H9 (cell line): ENCODE results near the gene OR9I1. TPM values are rescaled to one million over a fixed set of nuclear protein-coding genes. Genes with fewer than 3 reads are reported as not detected.

Source experiments
- DNase-seq: peaks from one replicate; pipeline ENCODE4 v3.0.0-alpha.2; 2017
- H2AFZ ChIP-seq: one replicate; pipeline ENCODE4 v1.6.1; 2013; ENCODE audit warnings: mild to moderate bottlenecking, low read length, control low read depth, moderate library complexity
- H2AK5ac ChIP-seq: 2 replicates; pipeline ENCODE4 v1.6.1; 2013; ENCODE audit warnings: low read length, control low read depth, mixed read lengths; ENCODE audit not compliant: insufficient read length
- H2BK120ac ChIP-seq: one replicate; pipeline ENCODE4 v1.6.1; 2013; ENCODE audit warnings: low read depth, mild to moderate bottlenecking, low read length, control low read depth, inconsistent platforms; ENCODE audit not compliant: poor library complexity, severe bottlenecking
- H2BK12ac ChIP-seq: 2 replicates; pipeline ENCODE4 v1.6.1; 2013; ENCODE audit warnings: low read length, control low read depth, mixed read lengths, low read depth; ENCODE audit not compliant: insufficient read length
- H2BK15ac ChIP-seq: 2 replicates; pipeline ENCODE4 v1.6.1; 2013; ENCODE audit warnings: low read depth, low read length, control low read depth
- H2BK20ac ChIP-seq: one replicate; pipeline ENCODE4 v1.6.1; 2013; ENCODE audit warnings: low read depth, mild to moderate bottlenecking, low read length, control low read depth, inconsistent platforms; ENCODE audit not compliant: poor library complexity, severe bottlenecking
- H2BK5ac ChIP-seq: 2 replicates; pipeline ENCODE4 v1.6.1; 2013; ENCODE audit warnings: low read length, control low read depth, mixed read lengths; ENCODE audit not compliant: insufficient read length
- H3K14ac ChIP-seq: 2 replicates; pipeline ENCODE4 v1.6.1; 2013; ENCODE audit warnings: low read length, control low read depth; ENCODE audit not compliant: insufficient read depth
- H3K18ac ChIP-seq: 2 replicates; pipeline ENCODE4 v1.6.1; 2013; ENCODE audit warnings: low read depth, mild to moderate bottlenecking, mixed read lengths, low read length, control low read depth; ENCODE audit not compliant: insufficient read length
- H3K23ac ChIP-seq: 2 replicates; pipeline ENCODE4 v1.6.1; 2013; ENCODE audit warnings: low read length, control low read depth, mixed read lengths, low read depth; ENCODE audit not compliant: insufficient read length
- H3K23me2 ChIP-seq: 2 replicates; pipeline ENCODE4 v1.6.1; 2013; ENCODE audit warnings: low read depth, mild to moderate bottlenecking, mixed read lengths, low read length, control low read depth; ENCODE audit not compliant: insufficient read length, poor library complexity, severe bottlenecking
- H3K27ac ChIP-seq: 2 replicates; pipeline ENCODE4 v1.5.1; 2013; ENCODE audit warnings: low read length, control low read depth, mixed read lengths, low read depth; ENCODE audit not compliant: insufficient read length
- H3K27me3 ChIP-seq: 2 replicates; pipeline ENCODE4 v1.6.1; 2013; ENCODE audit warnings: low read length, control low read depth, inconsistent platforms; ENCODE audit not compliant: insufficient read depth
- H3K4ac ChIP-seq: 2 replicates; pipeline ENCODE4 v1.6.1; 2013; ENCODE audit warnings: low read depth, mild to moderate bottlenecking, control low read depth, inconsistent platforms, low read length, moderate library complexity
- H3K4me1 ChIP-seq: 2 replicates; pipeline ENCODE4 v1.6.1; 2013; ENCODE audit warnings: low read length, control low read depth, inconsistent platforms; ENCODE audit not compliant: insufficient read depth
- H3K4me2 ChIP-seq: 2 replicates; pipeline ENCODE4 v1.6.1; 2013; ENCODE audit warnings: low read length, control low read depth, mixed read lengths; ENCODE audit not compliant: insufficient read length, insufficient read depth
- H3K56ac ChIP-seq: 2 replicates; pipeline ENCODE4 v1.6.1; 2013; ENCODE audit warnings: low read depth, mild to moderate bottlenecking, mixed read lengths, low read length, control low read depth; ENCODE audit not compliant: insufficient read length
- H3K79me1 ChIP-seq: 2 replicates; pipeline ENCODE4 v1.6.1; 2013; ENCODE audit warnings: low read depth, mild to moderate bottlenecking, moderate library complexity, low read length, control low read depth, inconsistent platforms; ENCODE audit not compliant: insufficient read depth, poor library complexity, severe bottlenecking
- H3K79me2 ChIP-seq: 2 replicates; pipeline ENCODE4 v1.6.1; 2013; ENCODE audit warnings: low read length, control low read depth, inconsistent platforms; ENCODE audit not compliant: insufficient read depth
- H3K9ac ChIP-seq: 2 replicates; pipeline ENCODE4 v1.6.1; 2013; ENCODE audit warnings: low read length, control low read depth, mixed read lengths; ENCODE audit not compliant: insufficient read length; ENCODE audit errors: extremely low read depth
- H3K9me3 ChIP-seq: one replicate; pipeline ENCODE4 v1.6.1; 2013; ENCODE audit warnings: low read depth, low read length, inconsistent platforms; ENCODE audit not compliant: control insufficient read depth
- H3T11ph ChIP-seq: one replicate; pipeline ENCODE4 v1.6.1; 2013; ENCODE audit warnings: mild to moderate bottlenecking, low read length, control low read depth, inconsistent platforms
- H4K20me1 ChIP-seq: one replicate; pipeline ENCODE4 v1.6.1; 2013; ENCODE audit not compliant: control insufficient read depth, insufficient read length, insufficient read depth
- H4K5ac ChIP-seq: 2 replicates; pipeline ENCODE4 v1.6.1; 2013; ENCODE audit warnings: low read depth, mild to moderate bottlenecking, mixed read lengths, low read length, control low read depth; ENCODE audit not compliant: insufficient read length
- H4K8ac ChIP-seq: replicated peaks from 2 replicates; pipeline ENCODE4 v1.6.1; 2013; ENCODE audit warnings: low read length, control low read depth, mixed read lengths, low read depth; ENCODE audit not compliant: insufficient read length
- H4K91ac ChIP-seq: 2 replicates; pipeline ENCODE4 v1.6.1; 2013; ENCODE audit warnings: low read depth, mild to moderate bottlenecking, moderate library complexity, mixed read lengths, low read length, control low read depth; ENCODE audit not compliant: insufficient read length
- H3K27ac Mint-ChIP-seq, 3 experiments: 2 replicates in 2 of 3; 3 replicates in 1 of 3; pipeline ENCODE4 v1.8.0; 2020 to 2021; ENCODE audit warnings: mixed read lengths in 3 of 3, mild to moderate bottlenecking in 1 of 3, moderate library complexity in 1 of 3
- H3K27me3 Mint-ChIP-seq: 2 replicates; pipeline ENCODE4 v1.8.0; 2021; ENCODE audit warnings: low read depth, mild to moderate bottlenecking, moderate library complexity, mixed read lengths
- H3K36me3 Mint-ChIP-seq, 3 experiments: 2 replicates in 2 of 3; 3 replicates in 1 of 3; pipeline ENCODE4 v1.8.0; 2020 to 2021; ENCODE audit warnings: low read depth in 3 of 3, mixed read lengths in 3 of 3; ENCODE audit not compliant: insufficient read depth in 1 of 3
- H3K4me1 Mint-ChIP-seq, 2 experiments: 2 replicates each; pipeline ENCODE4 v1.8.0; 2020; ENCODE audit warnings: mixed read lengths in 2 of 2
- H3K4me3 Mint-ChIP-seq, 2 experiments: 2 replicates in 1 of 2; 3 replicates in 1 of 2; pipeline ENCODE4 v1.8.0; 2020 to 2021; ENCODE audit warnings: mild to moderate bottlenecking in 2 of 2, mixed read lengths in 2 of 2, moderate library complexity in 1 of 2
- H3K9me3 Mint-ChIP-seq, 2 experiments: 2 replicates in 1 of 2; 3 replicates in 1 of 2; pipeline ENCODE4 v1.8.0; 2020; ENCODE audit warnings: mild to moderate bottlenecking in 2 of 2, mixed read lengths in 2 of 2, moderate library complexity in 1 of 2
- CTCF ChIP-seq: fragments of 200-600 bp; sonication (generic); conservative IDR thresholded peaks from 3 replicates; pipeline ENCODE4 v1.8.0; 2021; ENCODE audit warnings: antibody characterized with exemption, mild to moderate bottlenecking
- WGBS: extraction: QIAGEN DNeasy Blood & Tissue Kit; methylation state at CpG from one replicate; pipeline ENCODE4 v1.1.7; 2013; ENCODE audit warnings: missing lambda C conversion rate, low lambda C conversion rate, mixed read lengths; ENCODE audit not compliant: insufficient read length; ENCODE audit errors: extremely low coverage; 5-methylcytosine and 5-hydroxymethylcytosine counted together
- total RNA-seq: library from RNA; stranded (reverse); gene quantifications from 2 replicates; pipeline ENCODE4 v1.2.1, GENCODE V29; 2021

The OR9I1 gene
- total RNA-seq, 1 experiment from 2014 or later = not detected

GRCh38 chr11:58075781-58076180 lies 49.5 kb downstream of the OR9I1 start:
- no peaks in the 10 kb centered on the region for H3K27me3 Mint-ChIP-seq
- Histone ChIP-seq H2BK120ac (no peak overlapping the region), H4K20me1 (no peaks in the 10 kb centered on the region), H3K4ac (no peak overlapping the region), H2BK12ac (no peak overlapping the region), H3K4me2 (no peak overlapping the region), H3K9ac (no peak overlapping the region), H3K27ac (no peak overlapping the region), H4K91ac (no peak overlapping the region), H2AFZ (no peak overlapping the region), H2BK15ac (no peak overlapping the region), H3K18ac (no peak overlapping the region), H3K79me2 (no peaks in the 10 kb centered on the region), H4K5ac (no peak overlapping the region), H3K23ac (no peak overlapping the region), H2BK20ac (no peak overlapping the region), H3K79me1 (no peaks in the 10 kb centered on the region), H3T11ph (no peak overlapping the region), H3K14ac (no peak overlapping the region), H3K27me3 (no peaks in the 10 kb centered on the region), H3K4me1 (no peaks in the 10 kb centered on the region), H4K8ac (no peak overlapping the region), H3K23me2 (no peaks in the 10 kb centered on the region), H3K56ac (no peak overlapping the region), H2AK5ac (no peak overlapping the region), H3K9me3 (no peaks in the 10 kb centered on the region), H2BK5ac (no peak overlapping the region)
- H3K4me1 Mint-ChIP-seq = peaks cover 2 to 3% of the 10 kb centered on the region in 2 experiments; a peak in 1 of 4 replicates
- no peak overlapping the region for H3K4me3 Mint-ChIP-seq
- no peak overlapping the region for H3K27ac Mint-ChIP-seq
- no peaks in the 10 kb centered on the region for H3K36me3 Mint-ChIP-seq
- WGBS = no CpG with 5 or more reads among the region's 2 CpGs
- H3K9me3 Mint-ChIP-seq = peaks cover 6% of the 10 kb centered on the region in 2 experiments; a peak in 4 of 5 replicates
- no peak for DNase-seq
- TF ChIP-seq CTCF = no peak
